ENCODE measurements around the gene CYSRT1.

Gene CYSRT1

GRCh38 chr9:137267933-137268355 lies 43.0 kb downstream of the CYSRT1 start:
- no peak for DNase-seq (ENCODE audit: extremely low read depth in 1 of 2, low read depth in 1 of 2)

- DNase-seq (ENCODE audit: extremely low read depth in 1 of 2, low read depth in 1 of 2), result no peak
Observed at GRCh38 chr9:137268538-137269201, 43.7 kb downstream of the CYSRT1 start.

GRCh38 chr9:137269231-137269772 lies 44.3 kb downstream of the CYSRT1 start:
- no peak for DNase-seq (ENCODE audit: extremely low read depth in 1 of 2, low read depth in 1 of 2)

GRCh38 chr9:137270929-137271695 lies 46.1 kb downstream of the CYSRT1 start:
- DNase-seq (ENCODE audit: extremely low read depth in 1 of 2, low read depth in 1 of 2), result no peak

GRCh38 chr9:137271696-137272076 lies 46.7 kb downstream of the CYSRT1 start:
- no peak for DNase-seq (ENCODE audit: extremely low read depth in 1 of 2, low read depth in 1 of 2)

GRCh38 chr9:137272241-137273094 lies 47.5 kb downstream of the CYSRT1 start:
- no peak for DNase-seq (ENCODE audit: extremely low read depth in 1 of 2, low read depth in 1 of 2)

GRCh38 chr9:137273095-137273490 lies 48.1 kb downstream of the CYSRT1 start:
- no peak for DNase-seq (ENCODE audit: extremely low read depth in 1 of 2, low read depth in 1 of 2)

- DNase-seq (ENCODE audit: extremely low read depth in 1 of 2, low read depth in 1 of 2), result no peak
Observed at GRCh38 chr9:137273611-137274320, 48.8 kb downstream of the CYSRT1 start.

- no peak for DNase-seq (ENCODE audit: extremely low read depth in 1 of 2, low read depth in 1 of 2)
Observed at GRCh38 chr9:137275203-137275587, 50.2 kb downstream of the CYSRT1 start.
